Fibroblast of lung (primary cell): ENCODE data around the gene STARD10.

ENCODE experiments used
- CTCF ChIP-seq, 2 donors: IDR thresholded peaks in 1 of 2; conservative IDR thresholded peaks in 1 of 2; 1 replicate in 1 of 2; 2 replicates in 1 of 2; pipeline ENCODE4 v1.5.1; 2011 to 2012; ENCODE audit warnings: low read length in 2 of 2, control low read depth in 1 of 2, inconsistent platforms in 1 of 2, low read depth in 1 of 2, mild to moderate bottlenecking in 1 of 2
- EZH2 ChIP-seq: IDR thresholded peaks from 2 replicates; pipeline ENCODE4 v1.5.1; 2012; ENCODE audit warnings: low read length, control low read depth, mild to moderate bottlenecking; ENCODE audit errors: missing control alignments

- TF ChIP-seq CTCF (conservative IDR thresholded peaks at IDR 0.05 in 1 of 2, IDR thresholded peaks at IDR 0.05 in 1 of 2; ENCODE audit: low read depth in 1 of 2, low read length in 2 of 2) (no peak), EZH2 (no peak)
Measured at GRCh38 chr11:72737336-72737735, 56.5 kb downstream of the STARD10 start.
